HFFc6 (cell line): ENCODE measurements around the gene PCBD1. TPM values are rescaled to one million over a fixed set of nuclear protein-coding genes. Genes with fewer than 3 reads are reported as not detected.

Experiments
- DNase-seq: peaks from one replicate; pipeline ENCODE4 v3.0.0-alpha.2; 2018
- H3K27ac Mint-ChIP-seq: 2 replicates; pipeline ENCODE4 v1.8.0; 2020; ENCODE audit warnings: mild to moderate bottlenecking, mixed read lengths
- H3K27me3 Mint-ChIP-seq: 2 replicates; pipeline ENCODE4 v1.8.0; 2021; ENCODE audit warnings: mild to moderate bottlenecking, moderate library complexity, mixed read lengths; ENCODE audit not compliant: insufficient read depth
- H3K36me3 Mint-ChIP-seq: 2 replicates; pipeline ENCODE4 v1.8.0; 2021; ENCODE audit warnings: low read depth, mixed read lengths
- H3K4me1 Mint-ChIP-seq: 2 replicates; pipeline ENCODE4 v1.8.0; 2020; ENCODE audit warnings: low read depth, mixed read lengths
- H3K4me3 Mint-ChIP-seq: 2 replicates; pipeline ENCODE4 v1.8.0; 2020; ENCODE audit warnings: mild to moderate bottlenecking, moderate library complexity, mixed read lengths
- H3K9me3 Mint-ChIP-seq: 2 replicates; pipeline ENCODE4 v1.8.0; 2020; ENCODE audit warnings: mild to moderate bottlenecking, mixed read lengths
- total RNA-seq, 6 experiments: library from RNA; stranded (reverse); fragmentation: NEBNext Ultra II Directional; extraction: Animal tissue kit (Norgen Biotek cat#: 25700); gene quantifications; 2 replicates in 1 of 6; 3 replicates in 5 of 6; pipeline ENCODE4 v1.2.3, GENCODE V29; 2021
- TF ChIP-seq, protein P1 (sequence below): fragments of 200-600 bp; sonication (generic); IDR thresholded peaks from 2 replicates; pipeline ENCODE4 v1.5.0; 2021; ENCODE audit warnings: antibody characterized with exemption, mild to moderate bottlenecking

The PCBD1 gene
- total RNA-seq, 6 experiments from 2014 or later = 36.4 to 55.7 (median 37.7) TPM

DNA sequence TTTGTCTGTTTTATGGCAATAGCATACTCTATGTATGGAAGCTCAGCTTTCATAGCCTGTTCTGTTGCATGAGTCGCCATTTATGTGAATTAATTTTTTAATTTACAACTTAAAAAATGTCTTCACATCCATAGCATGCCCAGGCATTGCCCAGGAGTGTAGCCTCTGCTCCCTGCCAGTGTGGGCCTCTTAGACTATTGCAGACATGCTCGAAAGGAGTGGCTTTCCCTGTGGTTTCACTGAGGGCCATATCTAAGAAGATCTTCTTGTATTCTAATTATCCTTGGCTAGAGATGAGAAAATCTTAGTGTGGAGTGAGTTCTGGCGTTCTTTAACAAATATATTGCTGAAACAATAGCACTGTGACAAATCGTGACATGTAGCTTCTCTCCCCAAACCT, 35.3 kb downstream of the PCBD1 start:
- Mint-ChIP-seq H3K9me3 (no peaks in the 10 kb centered on the region), H3K4me3 (no peak overlapping the region), H3K36me3 (peaks cover 20% of the 10 kb centered on the region), H3K4me1 (peaks cover 27% of the 10 kb centered on the region), H3K27ac (no peak overlapping the region), H3K27me3 (no peaks in the 10 kb centered on the region)
- no peak for DNase-seq
- TF ChIP-seq, protein P1, sequence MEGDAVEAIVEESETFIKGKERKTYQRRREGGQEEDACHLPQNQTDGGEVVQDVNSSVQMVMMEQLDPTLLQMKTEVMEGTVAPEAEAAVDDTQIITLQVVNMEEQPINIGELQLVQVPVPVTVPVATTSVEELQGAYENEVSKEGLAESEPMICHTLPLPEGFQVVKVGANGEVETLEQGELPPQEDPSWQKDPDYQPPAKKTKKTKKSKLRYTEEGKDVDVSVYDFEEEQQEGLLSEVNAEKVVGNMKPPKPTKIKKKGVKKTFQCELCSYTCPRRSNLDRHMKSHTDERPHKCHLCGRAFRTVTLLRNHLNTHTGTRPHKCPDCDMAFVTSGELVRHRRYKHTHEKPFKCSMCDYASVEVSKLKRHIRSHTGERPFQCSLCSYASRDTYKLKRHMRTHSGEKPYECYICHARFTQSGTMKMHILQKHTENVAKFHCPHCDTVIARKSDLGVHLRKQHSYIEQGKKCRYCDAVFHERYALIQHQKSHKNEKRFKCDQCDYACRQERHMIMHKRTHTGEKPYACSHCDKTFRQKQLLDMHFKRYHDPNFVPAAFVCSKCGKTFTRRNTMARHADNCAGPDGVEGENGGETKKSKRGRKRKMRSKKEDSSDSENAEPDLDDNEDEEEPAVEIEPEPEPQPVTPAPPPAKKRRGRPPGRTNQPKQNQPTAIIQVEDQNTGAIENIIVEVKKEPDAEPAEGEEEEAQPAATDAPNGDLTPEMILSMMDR = no peak

DNA sequence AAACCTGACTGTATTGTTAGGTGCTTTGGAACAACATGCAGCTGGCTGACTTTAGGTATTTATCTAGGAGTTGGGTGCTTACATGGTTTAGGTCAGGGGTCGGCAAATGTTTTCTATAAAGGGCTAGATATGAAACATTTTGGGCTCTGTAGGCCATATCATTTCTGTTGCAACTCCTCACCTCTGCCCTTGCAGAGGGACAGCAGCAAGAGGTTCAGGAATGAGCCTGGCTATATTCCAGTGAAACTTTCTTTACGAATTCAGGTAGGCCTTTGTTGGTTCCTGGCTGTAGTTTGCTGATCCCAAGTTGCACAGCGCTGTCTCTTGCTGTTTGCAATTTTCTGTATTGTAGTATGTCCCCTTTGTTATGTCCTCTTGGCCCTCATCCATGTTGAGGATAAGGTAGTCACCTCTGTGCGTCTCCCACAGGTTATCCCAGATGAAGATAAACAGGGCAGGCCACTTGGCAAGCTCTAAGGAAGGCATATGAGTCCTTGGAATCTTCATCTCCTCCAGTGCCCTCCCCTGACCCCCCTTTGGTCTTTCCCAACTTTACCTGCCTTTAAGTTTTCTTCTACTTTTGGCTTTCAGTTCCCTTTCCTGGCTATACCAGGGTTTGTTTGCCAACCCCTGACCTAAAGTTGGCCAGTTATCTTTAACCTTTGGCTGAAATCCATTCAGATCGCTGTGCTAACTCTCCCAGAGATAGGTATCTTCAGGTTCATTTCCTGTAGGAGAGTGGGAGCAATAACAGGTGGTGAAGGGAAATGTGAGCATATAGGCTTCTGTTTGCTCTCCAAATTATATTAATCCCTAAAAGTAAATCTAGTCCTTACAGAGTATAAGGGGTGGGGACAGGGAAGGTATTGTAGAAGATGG, 36.5 kb downstream of the PCBD1 start:
- no peak overlapping the region for H3K27ac Mint-ChIP-seq
- H3K36me3 Mint-ChIP-seq = peaks cover 20% of the 10 kb centered on the region
- H3K27me3 Mint-ChIP-seq = no peaks in the 10 kb centered on the region
- H3K9me3 Mint-ChIP-seq = no peaks in the 10 kb centered on the region
- H3K4me3 Mint-ChIP-seq = no peak overlapping the region
- TF ChIP-seq, protein P1 = no peak
- H3K4me1 Mint-ChIP-seq = peaks cover 36% of the 10 kb centered on the region
- DNase-seq = no peak

DNA sequence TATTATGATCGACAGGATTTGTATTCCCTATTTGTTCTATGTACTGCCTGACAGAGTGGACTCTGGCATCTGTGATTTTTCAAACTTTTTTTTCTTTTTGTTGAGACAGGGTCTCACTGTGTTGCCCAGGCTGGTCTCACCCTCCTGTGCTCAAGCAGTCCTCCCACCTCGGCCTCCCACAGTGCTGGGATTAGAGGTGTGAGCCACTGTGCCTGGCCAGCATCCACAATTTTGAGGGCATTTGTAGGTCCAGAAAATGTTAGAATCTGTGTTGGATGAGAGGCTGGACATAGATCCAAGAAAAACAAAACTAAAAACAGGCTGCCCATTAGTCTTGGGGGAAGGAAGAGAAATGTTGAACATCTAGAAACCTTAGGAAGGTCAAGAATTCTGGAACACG, 38.3 kb downstream of the PCBD1 start:
- Mint-ChIP-seq H3K4me1 (peaks cover 45% of the 10 kb centered on the region), H3K9me3 (no peaks in the 10 kb centered on the region), H3K4me3 (peak overlapping the region; percentile 57), H3K27me3 (no peaks in the 10 kb centered on the region), H3K27ac (peak overlapping the region; percentile 79), H3K36me3 (peaks cover 23% of the 10 kb centered on the region)
- no peak for DNase-seq
- TF ChIP-seq, protein P1 = no peak

DNA sequence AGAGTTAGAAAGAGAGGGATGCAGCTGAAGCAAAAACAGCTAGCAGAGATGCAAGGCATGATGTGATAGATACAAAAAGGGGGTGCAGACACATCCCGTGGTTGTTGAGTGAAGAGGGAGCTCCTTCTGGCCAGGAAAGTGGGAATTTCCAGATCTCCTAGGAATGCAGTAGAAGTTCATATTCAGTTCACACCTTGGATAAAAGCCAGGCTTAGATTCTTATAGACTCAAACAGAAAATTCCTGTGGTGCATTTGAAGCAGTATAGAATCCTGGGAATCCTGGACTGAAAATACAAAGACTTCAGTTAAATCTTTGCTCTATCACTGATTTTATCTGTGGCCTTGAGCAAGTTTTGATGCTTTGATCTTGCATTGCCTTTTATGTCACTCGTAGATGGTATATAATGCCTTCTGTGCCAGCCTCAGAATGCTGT, 38.8 kb downstream of the PCBD1 start:
- no peaks in the 10 kb centered on the region for H3K27me3 Mint-ChIP-seq
- peak overlapping the region; percentile 79 for H3K27ac Mint-ChIP-seq
- peaks cover 26% of the 10 kb centered on the region for H3K36me3 Mint-ChIP-seq
- peaks cover 50% of the 10 kb centered on the region for H3K4me1 Mint-ChIP-seq
- TF ChIP-seq, protein P1 = no peak
- H3K4me3 Mint-ChIP-seq = peak overlapping the region; percentile 57
- peak; percentile 86 for DNase-seq
- H3K9me3 Mint-ChIP-seq = no peaks in the 10 kb centered on the region

DNA sequence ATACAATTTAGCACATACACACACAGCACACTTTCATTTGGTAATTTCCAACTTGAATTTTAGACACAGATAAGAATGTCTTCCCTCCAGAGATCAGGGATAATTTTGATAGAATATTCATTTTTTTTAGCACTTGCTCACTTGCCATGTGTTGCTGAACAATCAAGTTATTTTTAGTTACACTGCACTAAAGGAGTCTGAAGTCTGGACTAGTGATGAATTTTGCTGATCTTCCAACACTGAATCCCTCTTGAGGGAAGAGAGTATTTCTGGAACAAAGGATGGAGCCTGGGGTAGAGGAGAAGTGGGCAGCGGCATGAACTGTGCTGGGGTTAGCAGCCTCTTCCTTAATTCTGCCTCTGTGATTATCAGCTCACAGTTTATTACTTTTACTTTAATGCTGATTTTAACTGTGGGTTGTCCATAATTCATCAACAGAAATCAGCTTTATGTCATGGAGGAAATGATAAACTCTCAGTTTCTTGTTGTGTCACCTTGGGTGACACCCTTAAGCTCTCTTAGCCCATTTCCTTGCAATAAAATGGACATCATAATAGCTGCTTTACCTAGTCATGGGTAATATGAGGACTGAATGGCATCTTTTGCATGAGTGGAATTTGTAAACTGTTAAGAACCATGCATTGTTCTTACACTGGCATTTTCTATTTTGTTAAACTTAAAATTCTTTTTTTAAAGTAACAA, 40.6 kb downstream of the PCBD1 start:
- Mint-ChIP-seq H3K27ac (peak overlapping the region; percentile 45), H3K9me3 (no peaks in the 10 kb centered on the region), H3K27me3 (no peaks in the 10 kb centered on the region), H3K4me1 (peaks cover 65% of the 10 kb centered on the region), H3K4me3 (no peak overlapping the region), H3K36me3 (peaks cover 28% of the 10 kb centered on the region)
- TF ChIP-seq, protein P1 = no peak
- DNase-seq = no peak
